Measurements from ENCODE around the gene TMEM254.

The TMEM254 gene

GRCh38 chr10:80110986-80111385 lies 32.5 kb downstream of the TMEM254 start:
- no peak for TF ChIP-seq CTCF (IDR thresholded peaks at IDR 0.05; ENCODE audit: low read depth, low read length)
- no peak for TF ChIP-seq MAX (IDR thresholded peaks at IDR 0.05; ENCODE audit: low read depth, low read length)
- TF ChIP-seq MYC (IDR thresholded peaks at IDR 0.05; ENCODE audit: low read depth, low read length): no peak
- no peak for TF ChIP-seq POLR2A (IDR thresholded peaks at IDR 0.05; ENCODE audit: extremely low read depth, insufficient read length)
- H3K4me3 ChIP-seq (ENCODE audit: low read depth, low read length): no peak overlapping the region
- no peak for DNase-seq (ENCODE audit: low read depth)

- TF ChIP-seq POLR2A (IDR thresholded peaks at IDR 0.05; ENCODE audit: extremely low read depth, insufficient read length): no peak
- no peak for TF ChIP-seq MYC (IDR thresholded peaks at IDR 0.05; ENCODE audit: low read depth, low read length)
- no peak for TF ChIP-seq MAX (IDR thresholded peaks at IDR 0.05; ENCODE audit: low read depth, low read length)
- no peak for TF ChIP-seq CTCF (IDR thresholded peaks at IDR 0.05; ENCODE audit: low read depth, low read length)
- DNase-seq (ENCODE audit: low read depth): no peak
- H3K4me3 ChIP-seq (ENCODE audit: low read depth, low read length): no peak overlapping the region
Measured at GRCh38 chr10:80118669-80119068, 40.2 kb downstream of the TMEM254 start.

- TF ChIP-seq CTCF (IDR thresholded peaks at IDR 0.05; ENCODE audit: low read depth, low read length) (no peak), POLR2A (IDR thresholded peaks at IDR 0.05; ENCODE audit: extremely low read depth, insufficient read length) (no peak), MAX (IDR thresholded peaks at IDR 0.05; ENCODE audit: low read depth, low read length) (no peak), MYC (IDR thresholded peaks at IDR 0.05; ENCODE audit: low read depth, low read length) (no peak)
Measured at GRCh38 chr10:80122110-80122710, 43.7 kb downstream of the TMEM254 start.

GRCh38 chr10:80122746-80123145 lies 44.3 kb downstream of the TMEM254 start:
- DNase-seq (ENCODE audit: low read depth): no peak
- H3K4me3 ChIP-seq (ENCODE audit: low read depth, low read length): no peak overlapping the region

More at GRCh38 chr10:80122110-80122710, 43.7 kb downstream of the TMEM254 start:
- H3K4me3 ChIP-seq (ENCODE audit: low read depth, low read length): no peak overlapping the region
- DNase-seq (ENCODE audit: low read depth): no peak

GRCh38 chr10:80126876-80127275 lies 48.4 kb downstream of the TMEM254 start:
- DNase-seq (ENCODE audit: low read depth): no peak
- TF ChIP-seq CTCF (IDR thresholded peaks at IDR 0.05; ENCODE audit: low read depth, low read length): no peak
- H3K4me3 ChIP-seq (ENCODE audit: low read depth, low read length): no peak overlapping the region

More at GRCh38 chr10:80122746-80123145, 44.3 kb downstream of the TMEM254 start:
- TF ChIP-seq MAX (IDR thresholded peaks at IDR 0.05; ENCODE audit: low read depth, low read length) (no peak), CTCF (IDR thresholded peaks at IDR 0.05; ENCODE audit: low read depth, low read length) (no peak), MYC (IDR thresholded peaks at IDR 0.05; ENCODE audit: low read depth, low read length) (no peak), POLR2A (IDR thresholded peaks at IDR 0.05; ENCODE audit: extremely low read depth, insufficient read length) (no peak)

GRCh38 chr10:80131499-80131901 lies 53.0 kb downstream of the TMEM254 start:
- no peak for TF ChIP-seq CTCF (IDR thresholded peaks at IDR 0.05; ENCODE audit: low read depth, low read length)
- TF ChIP-seq MYC (IDR thresholded peaks at IDR 0.05; ENCODE audit: low read depth, low read length): no peak
- no peak for TF ChIP-seq MAX (IDR thresholded peaks at IDR 0.05; ENCODE audit: low read depth, low read length)
- no peak for TF ChIP-seq POLR2A (IDR thresholded peaks at IDR 0.05; ENCODE audit: extremely low read depth, insufficient read length)
- DNase-seq (ENCODE audit: low read depth): no peak
- H3K4me3 ChIP-seq (ENCODE audit: low read depth, low read length): no peak overlapping the region
